Erythroblast (primary cell): Measurements from ENCODE around the gene USP10.
A peak's percentile ranks its signal among the peaks of the same experiment; 100 is the strongest.

ENCODE experiments used
- DNase-seq, 2 experiments: peaks; one replicate each; lab custom pipeline; 2025; lab: John Stamatoyannopoulos, UW
- GATA1 ChIP-seq: IDR thresholded peaks from 2 replicates; pipeline ENCODE4 v1.6.1; 2011; ENCODE audit warnings: low read depth, mild to moderate bottlenecking, control low read depth, low read length, moderate library complexity
- POLR2A ChIP-seq: IDR thresholded peaks from 2 replicates; pipeline ENCODE4 v1.6.1; 2011; ENCODE audit warnings: mild to moderate bottlenecking, low read length

The USP10 gene

GRCh38 chr16:84817613-84818012 lies 117.8 kb downstream of the USP10 start:
- no peak for DNase-seq
- no peak for TF ChIP-seq GATA1
- TF ChIP-seq POLR2A, result no peak

- TF ChIP-seq GATA1, result no peak
- no peak for TF ChIP-seq POLR2A
- no peak for DNase-seq
Observed at GRCh38 chr16:84818133-84818532, 118.3 kb downstream of the USP10 start.

- TF ChIP-seq POLR2A (no peak), GATA1 (no peak)
- DNase-seq, result no peak
Observed at GRCh38 chr16:84818989-84819643, 119.3 kb downstream of the USP10 start.

- TF ChIP-seq GATA1 (no peak), POLR2A (no peak)
- peak; percentile 81 for DNase-seq
Observed at GRCh38 chr16:84819644-84820304, 120.0 kb downstream of the USP10 start, which contains the start of gene CRISPLD2. CRISPLD2 (plus strand) TSS chr16:84819985; CDS start chr16:84838496, 18,511 bp downstream.

GRCh38 chr16:84820305-84820684 lies 120.5 kb downstream of the USP10 start:
- no peak for TF ChIP-seq POLR2A
- no peak for DNase-seq

- DNase-seq, result no peak
- no peak for TF ChIP-seq GATA1
- no peak for TF ChIP-seq POLR2A
Observed at GRCh38 chr16:84820771-84821170, 121.0 kb downstream of the USP10 start.

- no peak for DNase-seq
- TF ChIP-seq POLR2A, result no peak
- TF ChIP-seq GATA1, result no peak
Observed at GRCh38 chr16:84821179-84821578, 121.4 kb downstream of the USP10 start.

- no peak for DNase-seq
- TF ChIP-seq GATA1 (no peak), POLR2A (no peak)
Observed at GRCh38 chr16:84821728-84822689, 122.2 kb downstream of the USP10 start.

- no peak for DNase-seq
- TF ChIP-seq POLR2A (no peak), GATA1 (no peak)
Observed at GRCh38 chr16:84822990-84823389, 123.2 kb downstream of the USP10 start.

GRCh38 chr16:84823484-84823883 lies 123.7 kb downstream of the USP10 start:
- TF ChIP-seq GATA1 (no peak), POLR2A (no peak)
- DNase-seq, result no peak

GRCh38 chr16:84823926-84824325 lies 124.1 kb downstream of the USP10 start:
- TF ChIP-seq POLR2A (no peak), GATA1 (no peak)

GRCh38 chr16:84825896-84826557 lies 126.2 kb downstream of the USP10 start:
- DNase-seq, result no peak
- no peak for TF ChIP-seq POLR2A
- no peak for TF ChIP-seq GATA1

More at GRCh38 chr16:84823926-84824325, 124.1 kb downstream of the USP10 start:
- DNase-seq, result no peak

- no peak for DNase-seq
- TF ChIP-seq GATA1, result no peak
- no peak for TF ChIP-seq POLR2A
Observed at GRCh38 chr16:84826558-84826941, 126.8 kb downstream of the USP10 start.

- TF ChIP-seq POLR2A (no peak), GATA1 (no peak)
- no peak for DNase-seq
Observed at GRCh38 chr16:84827131-84827574, 127.4 kb downstream of the USP10 start.
